SIG-M5 treated with dmso at 0.1 percent for 504 hours (cell line): Measurements from ENCODE around the gene SLC7A5.
"Not testable (repeated sequence)": the region's sequence is repeated elsewhere in the genome, so short reads cannot be mapped to it uniquely, and the experiment has no call there.

Experiments
- DNase-seq: peaks from one replicate; lab custom pipeline; 2025; ENCODE audit not compliant: unreplicated experiment; lab: John Stamatoyannopoulos, UW

SLC7A5 gene

DNA sequence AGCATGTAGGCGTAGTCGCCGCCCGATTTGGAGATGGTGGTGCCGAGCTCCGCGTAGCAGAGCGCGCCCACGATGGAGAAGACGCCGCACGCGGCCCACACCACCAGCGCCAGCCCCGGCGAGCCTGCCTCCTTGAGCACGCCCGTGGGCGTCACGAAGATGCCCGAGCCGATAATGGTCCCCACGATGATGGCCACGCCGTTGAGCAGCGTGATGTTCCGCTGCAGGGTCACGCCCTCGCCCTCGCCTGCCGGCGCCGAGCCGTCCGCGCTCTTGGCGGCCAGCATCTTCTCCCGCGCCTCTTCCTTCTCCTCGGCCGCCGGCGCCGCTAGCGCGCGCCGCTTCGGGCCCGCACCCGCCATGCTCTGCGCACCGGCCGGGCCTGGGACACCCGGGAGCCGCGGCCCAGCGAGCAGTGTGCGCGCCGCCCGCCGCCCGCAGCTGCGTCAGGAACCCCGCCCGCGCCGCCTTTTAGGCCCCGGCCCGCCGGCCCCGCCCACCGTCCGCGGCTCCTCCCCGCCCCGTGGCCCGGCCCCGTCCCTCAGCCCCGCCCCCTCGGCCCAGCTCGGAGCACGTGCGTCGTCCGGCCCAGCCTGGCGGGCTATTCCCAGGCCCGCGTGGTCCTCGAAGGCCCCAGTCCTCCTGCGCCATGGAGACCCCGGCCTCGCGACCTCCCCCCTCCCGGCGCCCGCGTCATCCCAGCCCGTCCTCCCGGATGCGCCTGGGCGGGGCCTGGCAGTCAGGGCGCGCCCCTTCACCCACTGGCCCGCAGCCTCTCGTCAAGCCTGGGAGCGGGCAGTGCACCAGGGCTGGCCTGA lies at the start of gene SLC7A5:
SLC7A5 (minus strand) TSS at position 447 of the 818 bp plus-strand sequence; CDS start at position 362, 85 bp downstream.
- DNase-seq: peak; percentile 58

DNA sequence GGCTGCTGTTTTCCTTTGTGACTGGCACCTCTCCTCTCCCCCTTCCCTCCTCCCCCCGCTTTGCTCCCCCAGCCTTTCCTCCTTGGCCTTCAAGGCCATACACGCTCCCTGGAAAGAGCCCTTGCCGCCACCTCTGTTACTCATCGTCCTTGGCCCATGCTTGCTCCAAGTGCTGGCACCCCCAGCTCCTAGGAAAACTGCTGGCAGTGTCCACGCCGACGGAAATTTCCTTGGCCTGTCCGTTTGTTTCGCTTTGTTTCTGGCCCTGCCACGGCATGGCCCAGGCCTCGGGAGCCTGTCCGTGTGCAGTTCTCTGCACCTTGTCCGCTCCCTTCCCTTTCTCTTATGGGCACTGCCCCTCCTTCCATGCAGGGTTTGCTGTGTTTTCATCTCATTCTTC lies 49.0 kb upstream of the SLC7A5 start:
- DNase-seq: no peak

DNA sequence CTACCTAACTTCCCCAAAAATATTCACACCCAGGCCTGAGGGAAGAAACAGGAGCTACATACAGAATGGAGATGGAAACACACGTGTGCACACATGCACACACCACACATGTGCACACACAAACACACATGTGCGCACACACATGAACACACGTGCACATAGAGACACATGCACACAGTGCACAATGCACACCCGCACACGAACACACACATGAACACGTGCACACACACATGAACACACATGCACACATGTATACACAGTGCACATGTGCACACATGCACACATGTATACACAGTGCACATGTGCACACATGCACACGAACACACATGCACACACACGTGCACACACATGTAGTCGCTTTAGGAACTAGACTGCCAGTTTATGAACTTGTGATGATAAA lies 48.2 kb upstream of the SLC7A5 start:
- no peak for DNase-seq

GRCh38 chr16:87914812-87915211 lies 45.5 kb upstream of the SLC7A5 start:
- DNase-seq: no peak

GRCh38 chr16:87914021-87914725 lies 44.9 kb upstream of the SLC7A5 start:
- DNase-seq: not testable (repeated sequence)

DNA sequence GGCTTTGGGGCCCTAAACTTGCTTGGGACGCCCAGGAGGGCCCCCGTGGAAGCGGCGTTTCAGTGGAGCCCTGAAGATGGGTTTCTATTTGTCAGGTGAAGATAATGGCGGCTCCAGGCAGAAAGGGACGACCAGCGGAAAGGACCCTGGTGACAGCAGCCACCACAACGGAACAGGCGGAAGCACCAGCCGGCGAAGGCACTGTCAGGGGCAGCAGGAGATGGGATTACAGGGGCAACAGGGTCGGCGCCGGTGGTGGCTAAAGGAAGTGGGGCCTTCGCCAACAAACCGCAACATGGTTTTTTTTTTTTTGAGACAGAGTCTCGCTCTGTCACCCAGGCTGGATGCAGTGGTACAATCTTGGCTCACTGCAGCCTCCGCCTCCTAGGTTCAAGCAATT lies 43.4 kb upstream of the SLC7A5 start:
- DNase-seq: not testable (repeated sequence)

GRCh38 chr16:87911106-87911763 lies 41.9 kb upstream of the SLC7A5 start:
- DNase-seq: not testable (repeated sequence)

- DNase-seq: peak; percentile 62
These were observed 40.1 kb upstream of the SLC7A5 start for GRCh38 chr16:87909203-87909935.

- DNase-seq: not testable (repeated sequence)
These were observed 38.8 kb upstream of the SLC7A5 start for GRCh38 chr16:87908101-87908500.

- not testable (repeated sequence) for DNase-seq
These were observed 36.2 kb upstream of the SLC7A5 start for GRCh38 chr16:87905521-87905920.

DNA sequence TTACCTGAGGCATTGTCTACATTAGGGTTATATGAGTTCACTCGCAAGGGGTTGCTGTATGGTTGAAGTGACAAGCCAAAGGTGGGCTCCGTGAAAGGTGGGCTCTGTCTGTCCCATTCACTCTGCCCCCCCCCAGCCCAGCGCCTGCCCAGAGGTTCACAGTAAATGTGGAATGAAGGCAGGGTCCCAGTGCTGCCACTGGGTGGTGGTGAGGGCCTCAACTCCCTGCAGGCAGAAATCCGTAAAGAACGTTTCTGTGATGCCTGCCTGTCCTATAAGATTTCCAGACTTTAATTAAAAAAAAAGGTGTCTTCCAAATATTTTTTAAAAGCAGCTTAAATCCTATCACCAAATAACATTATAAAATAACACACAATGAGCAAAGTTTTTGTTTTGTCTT lies 35.7 kb upstream of the SLC7A5 start:
- not testable (repeated sequence) for DNase-seq

DNA sequence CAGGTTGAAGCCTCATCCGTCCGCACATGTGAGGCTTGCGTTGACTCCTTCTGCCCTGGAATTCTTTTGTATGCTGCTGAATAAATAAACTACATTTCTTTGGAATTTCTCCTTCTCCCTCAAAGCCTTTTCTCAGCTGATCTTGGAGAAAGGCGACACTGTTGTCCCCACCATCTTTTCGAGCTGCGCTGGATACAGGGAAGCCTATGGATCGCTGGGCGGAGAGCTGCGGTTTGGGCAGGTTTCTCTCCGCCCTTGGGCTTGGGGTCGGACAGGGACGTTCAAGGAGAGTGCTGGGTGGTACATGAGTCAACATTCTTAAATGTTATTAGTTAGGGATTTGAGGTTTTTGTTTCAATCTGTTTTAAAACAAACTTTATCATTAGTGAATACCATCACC lies 31.2 kb upstream of the SLC7A5 start:
- DNase-seq: not testable (repeated sequence)

- no peak for DNase-seq
These were observed 28.5 kb upstream of the SLC7A5 start for GRCh38 chr16:87897521-87898505.

GRCh38 chr16:87896924-87897520 lies 27.7 kb upstream of the SLC7A5 start:
- not testable (repeated sequence) for DNase-seq

GRCh38 chr16:87896176-87896890 lies 27.0 kb upstream of the SLC7A5 start:
- not testable (repeated sequence) for DNase-seq

DNA sequence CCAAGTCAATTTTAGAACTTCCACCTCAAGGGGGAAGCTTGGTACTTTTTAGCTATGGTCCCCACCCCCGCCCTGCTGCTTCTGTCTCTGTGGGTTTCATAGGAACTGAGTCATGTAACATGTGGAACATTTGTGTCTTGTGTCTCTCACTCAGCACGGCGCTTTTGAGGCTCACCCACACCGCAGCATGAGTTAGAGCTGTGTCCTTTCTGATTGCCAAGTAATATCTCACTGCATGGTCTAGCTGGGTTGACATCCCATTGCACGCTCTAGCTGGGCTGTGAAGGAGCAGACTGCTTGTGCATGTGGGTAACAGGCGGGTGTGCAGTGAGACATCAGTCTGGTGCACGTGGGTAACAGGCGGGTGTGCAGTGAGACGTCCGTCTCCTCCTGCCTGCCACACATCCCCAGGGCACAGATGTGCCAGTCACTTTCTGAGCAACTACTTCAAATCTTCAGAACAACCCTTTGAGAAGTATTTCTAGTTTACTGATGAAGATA lies 26.4 kb upstream of the SLC7A5 start:
- peak; percentile 58 for DNase-seq

DNA sequence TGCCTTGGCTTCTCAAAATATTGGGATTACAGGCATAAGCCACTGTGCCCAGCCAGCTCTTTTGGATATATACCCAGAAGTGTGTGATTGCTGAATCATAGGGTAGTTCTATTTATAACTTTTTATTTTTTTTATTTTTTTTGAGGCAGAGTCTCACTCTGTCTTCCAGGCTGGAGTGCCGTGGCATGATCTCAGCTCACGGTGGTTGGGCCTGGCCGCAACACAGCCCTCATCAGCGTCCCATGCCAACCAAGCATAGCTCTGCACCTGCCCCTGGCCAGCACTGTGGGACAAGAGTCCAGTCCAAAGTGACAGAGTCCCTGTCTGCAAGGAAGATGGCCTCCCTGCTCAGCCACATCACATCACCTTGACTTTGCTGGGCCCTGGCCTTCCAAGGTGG lies 24.7 kb upstream of the SLC7A5 start:
- DNase-seq: not testable (repeated sequence)

DNA sequence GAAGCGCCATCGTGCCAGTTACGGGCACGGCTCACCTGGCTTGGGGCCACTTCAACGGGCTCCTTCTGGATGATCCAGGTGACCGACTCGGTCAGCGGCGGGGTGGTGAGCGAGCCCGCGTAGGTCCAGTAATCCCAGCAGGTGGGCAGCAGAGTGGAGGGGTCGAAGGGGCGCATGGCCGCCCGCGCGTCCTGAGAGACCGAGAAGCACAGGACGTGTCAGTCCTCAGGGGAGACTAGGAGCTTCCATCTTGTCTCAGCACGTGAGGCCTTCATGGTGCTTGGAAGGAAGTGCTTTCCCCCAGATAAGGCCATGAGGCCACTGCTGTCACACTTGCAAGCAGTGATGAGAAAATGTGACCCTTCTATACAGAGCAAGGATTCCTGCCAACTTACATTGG lies 22.5 kb upstream of the SLC7A5 start:
- DNase-seq: no peak

GRCh38 chr16:87889762-87890161 lies 20.5 kb upstream of the SLC7A5 start:
- not testable (repeated sequence) for DNase-seq
